Measurements from ENCODE around the gene PAWR.
"Not testable (repeated sequence)": the region's sequence is repeated elsewhere in the genome, so short reads cannot be mapped to it uniquely, and the experiment has no call there.

Gene PAWR

GRCh38 chr12:79645235-79645630 lies 45.5 kb downstream of the PAWR start:
- no peak for DNase-seq

- no peak for DNase-seq
Observed at GRCh38 chr12:79644274-79645234, 46.2 kb downstream of the PAWR start.

DNA sequence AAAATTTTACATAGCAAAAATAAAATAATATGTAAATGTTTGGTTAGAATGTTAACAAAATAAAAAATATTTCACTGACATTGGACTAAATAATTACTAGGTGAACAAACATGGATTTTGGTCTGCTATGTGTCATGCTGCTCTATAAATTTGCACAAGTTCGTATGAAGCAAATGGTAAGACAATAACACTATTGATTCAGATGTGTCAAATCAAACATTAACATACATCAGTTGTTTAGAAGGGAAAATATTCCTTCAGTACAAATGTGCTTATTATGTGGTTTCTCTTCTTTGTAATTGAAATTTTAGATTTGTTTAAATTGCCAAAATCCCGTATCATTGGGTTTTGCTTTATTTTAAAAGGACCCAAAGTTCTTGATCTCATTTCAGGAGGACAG lies 46.9 kb downstream of the PAWR start:
- no peak for DNase-seq

DNA sequence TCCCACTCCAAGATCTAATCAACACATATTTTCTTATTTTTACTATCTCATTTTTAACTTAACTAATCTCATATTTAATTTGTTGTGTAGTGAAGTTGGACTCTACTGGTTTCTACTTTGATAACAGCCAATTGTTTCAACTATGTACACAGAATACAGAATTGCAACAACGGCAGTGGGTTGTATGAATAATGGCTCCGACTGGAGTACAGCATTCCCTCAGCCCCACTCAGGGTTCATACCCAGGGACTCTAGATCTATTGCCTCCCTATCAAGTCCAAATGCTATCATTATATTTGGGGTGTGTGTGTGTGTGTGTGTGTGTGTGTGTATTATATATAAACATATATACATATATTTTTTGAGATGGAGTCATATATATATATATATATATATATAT lies 52.3 kb downstream of the PAWR start:
- no peak for DNase-seq

DNA sequence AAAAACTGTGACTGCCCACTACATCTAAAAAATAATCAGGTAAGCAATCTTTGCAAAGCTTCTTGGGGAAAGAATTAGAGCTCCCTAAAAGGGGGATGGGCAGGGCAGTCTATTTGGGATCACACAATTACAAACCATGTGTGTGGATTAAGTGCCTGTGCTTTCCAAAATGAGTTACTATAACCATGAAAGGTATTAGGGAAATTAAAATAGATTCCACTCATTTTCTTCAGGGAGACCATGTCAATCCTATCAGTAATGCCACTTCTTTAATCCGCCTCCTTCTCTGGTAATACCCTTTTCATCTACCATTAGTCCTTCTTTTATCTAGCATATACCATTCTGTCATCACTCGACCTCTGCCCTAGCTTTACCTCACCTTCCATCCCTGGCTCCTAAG lies 53.7 kb downstream of the PAWR start:
- DNase-seq, result no peak

DNA sequence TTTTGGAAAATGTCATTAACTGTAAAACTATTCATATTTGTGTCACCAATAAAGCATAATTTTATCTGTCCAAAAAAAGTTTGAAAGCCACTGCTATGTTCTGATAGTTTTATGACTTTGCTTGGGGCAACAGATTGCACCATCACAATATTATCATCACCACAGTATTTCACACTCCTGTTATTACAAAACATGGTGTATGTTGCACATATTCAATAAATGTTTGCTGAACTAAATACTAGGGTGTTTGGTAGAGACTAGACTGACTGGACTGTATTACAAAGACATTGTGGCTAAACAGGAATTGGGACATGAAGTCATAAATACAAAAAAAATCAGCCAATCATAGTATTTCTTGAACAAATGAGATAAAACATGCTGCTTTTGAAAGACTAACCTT lies 55.1 kb downstream of the PAWR start:
- no peak for DNase-seq

- DNase-seq, result no peak
Observed at GRCh38 chr12:79634957-79635471, 55.8 kb downstream of the PAWR start.

GRCh38 chr12:79629561-79629960 lies 61.2 kb downstream of the PAWR start:
- DNase-seq, result no peak

DNA sequence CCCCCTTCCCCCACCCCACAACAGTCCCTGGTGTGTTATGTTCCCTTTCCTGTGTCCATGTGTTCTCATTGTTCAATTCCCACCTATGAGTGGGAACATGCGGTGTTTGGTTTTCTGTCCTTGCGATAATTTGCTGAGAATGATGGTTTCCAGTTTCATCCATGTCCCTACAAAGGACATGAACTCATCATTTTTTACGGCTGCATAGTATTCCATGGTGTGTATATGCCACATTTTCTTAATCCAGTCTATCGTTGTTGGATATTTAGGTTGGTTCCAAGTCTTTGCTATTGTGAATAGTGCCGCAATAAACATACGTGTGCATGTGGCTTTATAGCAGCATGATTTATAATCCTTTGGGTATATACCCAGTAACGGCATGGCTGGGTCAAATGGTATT lies 64.0 kb downstream of the PAWR start:
- not testable (repeated sequence) for DNase-seq

GRCh38 chr12:79624378-79624777 lies 66.4 kb downstream of the PAWR start:
- no peak for DNase-seq

GRCh38 chr12:79619872-79620562 lies 70.7 kb downstream of the PAWR start:
- no peak for DNase-seq

GRCh38 chr12:79618848-79619404 lies 71.8 kb downstream of the PAWR start:
- DNase-seq, result no peak

DNA sequence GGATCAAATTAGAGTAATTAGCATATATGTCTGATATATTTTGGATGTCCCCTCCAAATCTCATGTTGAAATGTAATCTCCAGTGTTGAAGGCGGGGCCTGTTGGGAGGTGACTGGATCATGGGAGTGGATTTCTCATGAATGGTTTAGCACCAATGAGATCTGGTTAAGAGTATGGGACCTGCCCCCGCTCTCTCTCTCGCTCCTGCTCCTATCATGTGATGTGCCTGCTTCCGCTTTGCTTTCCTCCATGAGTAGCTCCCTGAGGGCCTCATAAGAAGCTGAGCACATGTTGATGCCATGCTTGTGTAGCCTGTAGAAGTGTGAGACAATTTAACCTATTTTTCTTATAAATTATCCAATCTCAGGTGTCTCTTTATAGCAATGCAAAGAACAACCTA lies 73.1 kb downstream of the PAWR start:
- DNase-seq, result no peak

DNA sequence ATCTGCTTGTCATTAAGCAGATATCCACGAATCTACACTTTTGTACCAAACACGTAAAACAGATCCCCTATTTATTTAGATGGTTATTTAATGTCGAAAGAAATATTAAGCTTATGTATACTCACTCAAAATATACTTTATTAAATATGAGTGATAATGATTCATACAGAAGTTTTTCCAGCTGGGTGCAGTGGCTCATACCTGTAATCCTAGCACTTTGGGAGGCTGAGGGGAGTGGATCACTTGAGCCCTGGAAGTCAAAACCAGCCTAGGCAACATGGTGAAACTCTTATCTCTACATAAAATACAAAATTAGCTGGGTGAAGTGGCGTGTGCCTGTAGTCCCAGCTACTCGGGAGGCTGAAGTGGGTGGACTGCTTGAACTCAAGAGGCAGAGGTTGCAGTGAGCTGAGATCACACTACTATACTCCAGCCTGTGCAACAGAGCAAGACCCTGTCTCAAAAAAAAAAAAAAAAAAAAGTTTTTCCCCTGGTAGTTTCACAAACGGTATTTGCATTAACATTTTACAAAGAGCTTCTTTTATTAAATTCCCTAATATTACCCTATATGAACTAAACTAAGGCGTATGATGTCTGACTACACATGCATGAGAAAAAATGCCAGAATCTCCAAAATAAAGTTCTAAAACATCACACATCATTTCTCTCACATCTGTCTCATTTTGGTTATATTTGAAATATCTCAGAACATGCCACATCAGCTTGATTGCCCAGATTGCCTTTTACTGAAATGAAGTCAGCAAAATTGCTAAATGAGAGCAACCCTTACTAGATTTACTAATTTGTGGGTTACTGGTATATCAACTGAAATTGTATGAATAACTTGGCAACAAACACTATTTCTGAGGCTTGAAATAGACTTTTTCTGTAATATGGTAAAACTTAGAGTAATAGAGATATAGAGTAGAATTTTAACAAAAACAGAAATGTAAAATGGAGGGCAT lies 74.9 kb downstream of the PAWR start:
- DNase-seq, result no peak

DNA sequence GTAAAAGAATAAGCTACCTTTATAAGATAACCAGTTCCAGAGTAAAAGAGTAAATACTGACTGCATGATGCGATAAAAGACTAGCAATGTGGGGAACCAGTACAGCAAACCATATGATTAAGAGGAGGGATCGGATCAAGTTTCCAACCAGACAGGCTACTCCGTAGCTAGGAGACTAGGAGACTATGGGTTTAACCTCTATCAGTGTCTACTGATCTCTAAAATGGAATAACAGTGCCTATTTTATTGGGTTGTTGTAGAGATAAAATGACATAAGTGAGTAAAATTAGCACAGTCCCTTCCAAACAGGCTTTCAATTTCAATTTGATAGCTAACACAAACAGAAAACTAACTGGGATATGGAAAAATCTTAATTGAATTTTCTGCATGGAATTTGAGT lies 76.0 kb downstream of the PAWR start:
- DNase-seq, result no peak

DNA sequence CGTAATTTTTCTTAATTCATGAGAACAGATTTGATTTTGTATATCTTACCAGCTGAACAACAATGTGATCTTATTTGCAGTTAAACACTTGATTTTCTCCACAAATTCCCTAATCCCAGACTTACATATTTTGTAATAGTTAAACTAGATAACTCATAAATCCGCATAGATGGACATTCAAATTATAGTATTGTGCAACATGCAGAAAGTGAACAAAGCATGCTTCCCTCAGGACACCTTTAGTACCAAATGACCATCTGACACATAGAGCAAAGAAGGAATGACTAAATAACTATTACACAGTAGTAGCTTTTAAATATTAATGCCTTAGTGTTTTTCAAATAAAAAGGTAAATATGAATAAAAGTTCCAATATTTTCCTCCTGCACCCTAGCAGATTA lies 88.9 kb downstream of the PAWR start:
- DNase-seq, result no peak

GRCh38 chr12:79597910-79598309 lies 92.9 kb downstream of the PAWR start:
- no peak for DNase-seq

GRCh38 chr12:79596719-79597350 lies 93.9 kb downstream of the PAWR start:
- DNase-seq, result no peak

DNA sequence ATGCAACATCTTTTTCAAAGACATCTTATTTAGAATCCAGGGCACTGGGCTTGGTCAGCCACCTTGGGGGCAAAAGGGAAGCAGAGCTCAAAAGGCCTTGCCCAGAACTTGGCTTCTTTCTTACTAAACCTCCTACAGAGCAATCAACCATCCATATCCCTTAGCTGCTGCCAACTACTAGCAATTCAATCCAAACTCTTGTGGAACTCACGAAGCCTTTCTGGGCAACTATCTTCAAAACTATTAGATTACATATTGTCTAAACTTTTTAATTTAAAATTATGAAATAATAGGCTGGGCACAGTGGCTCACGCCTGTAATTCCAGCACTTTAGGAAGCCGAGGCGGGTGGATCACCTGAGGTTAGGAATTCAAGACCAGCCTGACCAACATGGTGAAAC lies 95.5 kb downstream of the PAWR start:
- DNase-seq, result no peak

- no peak for DNase-seq
Observed at GRCh38 chr12:79592865-79593264, 97.9 kb downstream of the PAWR start.

- no peak for DNase-seq
Observed at GRCh38 chr12:79591988-79592387, 98.8 kb downstream of the PAWR start.

DNA sequence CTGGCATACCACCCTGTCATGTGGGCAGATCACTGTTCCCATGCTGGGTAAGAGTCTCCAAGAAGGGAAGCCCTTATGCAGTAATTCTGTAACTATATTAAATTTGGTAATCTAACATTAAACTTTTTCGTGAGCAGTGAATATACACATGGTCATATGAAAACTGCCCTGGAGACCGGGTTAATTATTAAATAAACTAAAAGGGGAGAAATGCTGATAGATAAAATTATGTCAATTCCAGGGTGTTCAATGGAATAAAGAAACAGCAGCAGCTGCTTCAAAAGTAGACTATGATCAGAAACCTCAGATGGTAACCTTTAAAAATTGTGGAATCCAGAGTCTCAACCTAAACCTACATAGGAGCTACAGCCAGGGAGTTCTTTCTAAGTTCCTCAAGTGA lies 100.0 kb downstream of the PAWR start:
- no peak for DNase-seq
